Gastroesophageal sphincter (tissue), 4 donors: ENCODE measurements around the gene BCKDK. TPM values are rescaled to one million over a fixed set of nuclear protein-coding genes. Genes with fewer than 3 reads are reported as not detected.
"Not testable (repeated sequence)": the region's sequence is repeated elsewhere in the genome, so short reads cannot be mapped to it uniquely, and the experiment has no call there.

Experiments used
- ATAC-seq: fragments of 150-250 bp; one replicate; pipeline ENCODE4 v1.9.1; 2016; ENCODE audit warnings: mild to moderate bottlenecking, moderate library complexity
- H3K27ac ChIP-seq, 4 donors: fragments of 200-600 bp; sonication (generic) in 3 of 4; 1 replicate in 3 of 4; 2 replicates in 1 of 4; pipeline ENCODE4 v1.5.1; 2016 to 2019
- H3K27me3 ChIP-seq: fragments of 200-600 bp; sonication (generic); one replicate; pipeline ENCODE4 v1.5.1; 2019
- H3K36me3 ChIP-seq, 2 donors: fragments of 200-600 bp; sonication (generic); one replicate each; pipeline ENCODE4 v1.5.1; 2019; ENCODE audit warnings: control low read depth in 1 of 2
- H3K4me1 ChIP-seq, 3 donors: fragments of 200-600 bp; sonication (generic); 1 replicate in 2 of 3; 2 replicates in 1 of 3; pipeline ENCODE4 v1.5.1; 2016 to 2019; ENCODE audit warnings: control low read depth in 2 of 3
- H3K4me3 ChIP-seq, 2 donors: fragments of 200-600 bp; sonication (generic); one replicate each; pipeline ENCODE4 v1.5.1; 2019; ENCODE audit warnings: mild to moderate bottlenecking in 1 of 2, moderate library complexity in 1 of 2
- H3K9me3 ChIP-seq, 3 donors: fragments of 200-600 bp; sonication (generic); one replicate each; pipeline ENCODE4 v1.5.1; 2017 to 2019; ENCODE audit warnings: control low read depth in 2 of 3
- CTCF ChIP-seq, 4 experiments: fragments of 200-600 bp in 2 of 4; fragments of 450-650 bp in 2 of 4; sonication (generic) in 1 of 4; IDR thresholded peaks; one replicate each; pipeline ENCODE4 v1.5.1; 2017 to 2019; ENCODE audit warnings: antibody characterized with exemption in 4 of 4, mild to moderate bottlenecking in 2 of 4, moderate library complexity in 2 of 4
- EP300 ChIP-seq: sonication (generic); formaldehyde crosslinking; IDR thresholded peaks from one replicate; pipeline ENCODE4 v1.6.1; 2017; ENCODE audit warnings: antibody characterized with exemption, mild to moderate bottlenecking
- POLR2A ChIP-seq, 2 donors: fragments of 450-650 bp; IDR thresholded peaks; one replicate each; pipeline ENCODE4 v1.6.1; 2017; ENCODE audit warnings: antibody characterized with exemption in 2 of 2, mild to moderate bottlenecking in 2 of 2, moderate library complexity in 1 of 2
- POLR2AphosphoS5 ChIP-seq: sonication (generic); formaldehyde crosslinking; IDR thresholded peaks from one replicate; pipeline ENCODE4 v1.6.1; 2017; ENCODE audit warnings: antibody characterized with exemption
- WGBS, 2 donors: methylation state at CpG; one replicate each; pipeline ENCODE4 v1.1.5; 2018; ENCODE audit warnings: low coverage in 1 of 2; 5-methylcytosine and 5-hydroxymethylcytosine counted together
- total RNA-seq, 4 donors: library from RNA; depleted of rRNA; stranded (reverse); fragments of >200 nt; gene quantifications; one replicate each; pipeline ENCODE4 v1.1.0, GENCODE V29; 2016

Gene BCKDK
- total RNA-seq, 4 donors from 2014 or later: 26.5 to 70.2 (median 39.8) TPM

- Histone ChIP-seq H3K4me3 (peak overlapping the region; percentile 33 to 62), H3K27ac (peak overlapping the region; percentile 21 to 91 (median 84)), H3K9me3 (no peaks in the 10 kb centered on the region), H3K4me1 (peaks cover 0 to 30% (median 15%) of the 10 kb centered on the region in 3 donors), H3K27me3 (peaks cover 10% of the 10 kb centered on the region), H3K36me3 (no peaks in the 10 kb centered on the region)
- TF ChIP-seq EP300: no peak
- TF ChIP-seq POLR2A (IDR thresholded peaks at IDR 0.05): peak in 1 of 2 donors; percentile 2
- peak; percentile 73 for TF ChIP-seq POLR2AphosphoS5
- peak in 3 of 4 experiments; percentile 98 to 100 (median 100) for TF ChIP-seq CTCF (IDR thresholded peaks at IDR 0.05)
- WGBS, 2 donors: 1 to 2% methylated on average over 8 to 20 of the region's 89 CpGs
- peak; percentile 94 for ATAC-seq
Observed at GRCh38 chr16:31142109-31143010, 34.2 kb downstream of the BCKDK start.

- peaks cover 18% of the 10 kb centered on the region for H3K27me3 ChIP-seq
- H3K4me3 ChIP-seq: peak overlapping the region; percentile 33 to 62
- no peak for TF ChIP-seq CTCF (IDR thresholded peaks at IDR 0.05)
- no peak for TF ChIP-seq POLR2AphosphoS5
- TF ChIP-seq POLR2A (IDR thresholded peaks at IDR 0.05): no peak
- TF ChIP-seq EP300: no peak
- no peaks in the 10 kb centered on the region for H3K36me3 ChIP-seq
- WGBS, 2 donors: 47 to 93% methylated on average over 3 to 11 of the region's 22 CpGs
- ATAC-seq: no peak
- no peaks in the 10 kb centered on the region for H3K9me3 ChIP-seq
- H3K4me1 ChIP-seq: peaks cover 0 to 31% (median 15%) of the 10 kb centered on the region in 3 donors
- peak overlapping the region in 3 of 4 donors; percentile 82 to 91 (median 86) for H3K27ac ChIP-seq
Observed at GRCh38 chr16:31143011-31143693, 35.0 kb downstream of the BCKDK start.

GRCh38 chr16:31143694-31144148 is 35.5 kb downstream of the BCKDK start:
- TF ChIP-seq POLR2A (IDR thresholded peaks at IDR 0.05): no peak
- Histone ChIP-seq H3K27ac (no peak overlapping the region), H3K36me3 (no peaks in the 10 kb centered on the region), H3K9me3 (no peaks in the 10 kb centered on the region), H3K4me3 (no peak overlapping the region), H3K27me3 (peaks cover 24% of the 10 kb centered on the region), H3K4me1 (peaks cover 0 to 35% (median 15%) of the 10 kb centered on the region in 3 donors)
- 67 to 87% methylated on average over 1 to 5 of the region's 8 CpGs for WGBS, 2 donors
- no peak for ATAC-seq

GRCh38 chr16:31144418-31144817 is 36.2 kb downstream of the BCKDK start:
- not testable (repeated sequence) for H3K36me3 ChIP-seq, ATAC-seq, H3K27ac ChIP-seq, H3K4me3 ChIP-seq, H3K9me3 ChIP-seq
- Histone ChIP-seq H3K4me1 (peaks cover 0 to 30% (median 15%) of the 10 kb centered on the region in 3 donors), H3K27me3 (peaks cover 31% of the 10 kb centered on the region)
- WGBS, 2 donors: 88 to 93% methylated on average over 3 of the region's 7 CpGs

- TF ChIP-seq EP300 (no peak), CTCF (IDR thresholded peaks at IDR 0.05) (no peak), POLR2AphosphoS5 (no peak), POLR2A (IDR thresholded peaks at IDR 0.05) (no peak)
- Histone ChIP-seq H3K4me1 (peaks cover 0 to 28% (median 15%) of the 10 kb centered on the region in 3 donors), H3K9me3 (no peaks in the 10 kb centered on the region), H3K4me3 (no peak overlapping the region), H3K27me3 (peaks cover 42% of the 10 kb centered on the region), H3K27ac (no peak overlapping the region), H3K36me3 (no peaks in the 10 kb centered on the region)
- no peak for ATAC-seq
- 62 to 63% methylated on average over 1 to 8 of the region's 12 CpGs for WGBS, 2 donors
Observed at GRCh38 chr16:31145398-31145990, 37.3 kb downstream of the BCKDK start.
